GOT3 (cell line): Measurements from ENCODE around the gene GPRC5C.

Experiments used
- DNase-seq: peaks from one replicate; lab custom pipeline; 2025; ENCODE audit warnings: mixed read lengths; lab: John Stamatoyannopoulos, UW

GPRC5C gene

GRCh38 chr17:74452841-74453661 lies 21.2 kb downstream of the GPRC5C start:
- no peak for DNase-seq

- DNase-seq = peak; percentile 38
Measured at GRCh38 chr17:74453665-74454196, 21.8 kb downstream of the GPRC5C start.

GRCh38 chr17:74454197-74455024 lies 22.5 kb downstream of the GPRC5C start:
- no peak for DNase-seq

GRCh38 chr17:74455025-74455545 lies 23.2 kb downstream of the GPRC5C start:
- DNase-seq = no peak

GRCh38 chr17:74455821-74456220 lies 23.9 kb downstream of the GPRC5C start:
- no peak for DNase-seq

GRCh38 chr17:74457146-74457819 lies 25.4 kb downstream of the GPRC5C start:
- no peak for DNase-seq

- no peak for DNase-seq
Measured at GRCh38 chr17:74457820-74458166, 25.9 kb downstream of the GPRC5C start.

- DNase-seq = no peak
Measured at GRCh38 chr17:74458835-74459234, 26.9 kb downstream of the GPRC5C start.

- no peak for DNase-seq
Measured at GRCh38 chr17:74459622-74460021, 27.7 kb downstream of the GPRC5C start.

GRCh38 chr17:74460241-74460640 lies 28.4 kb downstream of the GPRC5C start:
- no peak for DNase-seq

GRCh38 chr17:74460996-74461395 lies 29.1 kb downstream of the GPRC5C start:
- no peak for DNase-seq

GRCh38 chr17:74461611-74462010 lies 29.7 kb downstream of the GPRC5C start:
- no peak for DNase-seq

GRCh38 chr17:74464730-74465377 lies 33.0 kb downstream of the GPRC5C start:
- DNase-seq = no peak

- no peak for DNase-seq
Measured at GRCh38 chr17:74465378-74466110, 33.7 kb downstream of the GPRC5C start.

GRCh38 chr17:74466111-74466827 lies 34.4 kb downstream of the GPRC5C start, which contains the start of gene CD300A:
Gene CD300A, plus strand, starts transcription at chr17:74466634. Its CDS starts 70 bp downstream, at chr17:74466704.
- DNase-seq = no peak

GRCh38 chr17:74466828-74467184 lies 34.9 kb downstream of the GPRC5C start:
- DNase-seq = no peak

GRCh38 chr17:74467221-74467951 lies 35.5 kb downstream of the GPRC5C start:
- DNase-seq = no peak

- no peak for DNase-seq
Measured at GRCh38 chr17:74471341-74471740, 39.5 kb downstream of the GPRC5C start.

- no peak for DNase-seq
Measured at GRCh38 chr17:74472890-74473289, 41.0 kb downstream of the GPRC5C start.
